Dermis lymphatic vessel endothelial cell (primary cell): Measurements from ENCODE around the gene CTDP1. TPM values are rescaled to one million over a fixed set of nuclear protein-coding genes. Genes with fewer than 3 reads are reported as not detected.

Experiments used
- total RNA-seq: library from RNA; depleted of rRNA; stranded (reverse); fragments of >200 nt; gene quantifications from 2 replicates; pipeline ENCODE4 v1.2.1, GENCODE V29; 2014

The CTDP1 gene, protein sequence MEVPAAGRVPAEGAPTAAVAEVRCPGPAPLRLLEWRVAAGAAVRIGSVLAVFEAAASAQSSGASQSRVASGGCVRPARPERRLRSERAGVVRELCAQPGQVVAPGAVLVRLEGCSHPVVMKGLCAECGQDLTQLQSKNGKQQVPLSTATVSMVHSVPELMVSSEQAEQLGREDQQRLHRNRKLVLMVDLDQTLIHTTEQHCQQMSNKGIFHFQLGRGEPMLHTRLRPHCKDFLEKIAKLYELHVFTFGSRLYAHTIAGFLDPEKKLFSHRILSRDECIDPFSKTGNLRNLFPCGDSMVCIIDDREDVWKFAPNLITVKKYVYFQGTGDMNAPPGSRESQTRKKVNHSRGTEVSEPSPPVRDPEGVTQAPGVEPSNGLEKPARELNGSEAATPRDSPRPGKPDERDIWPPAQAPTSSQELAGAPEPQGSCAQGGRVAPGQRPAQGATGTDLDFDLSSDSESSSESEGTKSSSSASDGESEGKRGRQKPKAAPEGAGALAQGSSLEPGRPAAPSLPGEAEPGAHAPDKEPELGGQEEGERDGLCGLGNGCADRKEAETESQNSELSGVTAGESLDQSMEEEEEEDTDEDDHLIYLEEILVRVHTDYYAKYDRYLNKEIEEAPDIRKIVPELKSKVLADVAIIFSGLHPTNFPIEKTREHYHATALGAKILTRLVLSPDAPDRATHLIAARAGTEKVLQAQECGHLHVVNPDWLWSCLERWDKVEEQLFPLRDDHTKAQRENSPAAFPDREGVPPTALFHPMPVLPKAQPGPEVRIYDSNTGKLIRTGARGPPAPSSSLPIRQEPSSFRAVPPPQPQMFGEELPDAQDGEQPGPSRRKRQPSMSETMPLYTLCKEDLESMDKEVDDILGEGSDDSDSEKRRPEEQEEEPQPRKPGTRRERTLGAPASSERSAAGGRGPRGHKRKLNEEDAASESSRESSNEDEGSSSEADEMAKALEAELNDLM
- 24.8 and 25.8 TPM in 2 replicates for total RNA-seq

DNA sequence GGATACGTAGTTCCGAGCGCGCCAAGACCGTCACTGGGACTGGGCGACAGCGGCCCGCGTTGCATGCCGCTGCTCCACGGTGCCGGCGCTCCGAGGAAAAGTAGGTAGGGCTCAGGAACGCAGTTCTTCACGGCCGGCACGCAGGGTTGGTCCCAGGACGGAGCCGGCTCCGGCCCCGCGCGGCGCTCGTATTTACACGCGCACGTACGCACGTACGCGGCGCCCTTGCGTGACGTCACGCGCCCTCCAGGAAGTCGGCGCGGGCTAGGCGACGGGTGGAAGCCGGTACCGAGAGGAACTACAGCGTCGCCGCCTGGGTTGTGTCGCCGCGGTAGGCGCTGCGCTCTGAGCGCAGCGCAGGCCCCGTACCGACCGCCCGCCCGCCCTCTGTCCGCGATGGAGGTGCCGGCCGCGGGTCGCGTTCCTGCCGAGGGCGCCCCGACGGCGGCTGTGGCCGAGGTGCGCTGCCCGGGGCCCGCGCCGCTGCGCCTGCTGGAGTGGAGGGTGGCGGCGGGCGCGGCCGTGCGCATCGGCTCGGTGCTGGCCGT lies at the start of gene CTDP1:
Gene CTDP1 (plus strand): TSS at position 252 of the 548 bp plus-strand sequence. CDS start 145 bp downstream, at position 397.

GRCh38 chr18:79797518-79798345 lies 118.1 kb downstream of the CTDP1 start, which contains the start of gene KCNG2:
Gene KCNG2 (plus strand): TSS chr18:79797938. CDS start chr18:79863668, 65,730 bp downstream.

Other genes with a start within 250 kb of the CTDP1 start
- gene KCNG2, start 118.1 kb downstream of the CTDP1 start, total RNA-seq, result 0.43 and 0.69 TPM in 2 replicates